B cell (primary cell): ENCODE results near the gene HOXB3. TPM values are rescaled to one million over a fixed set of nuclear protein-coding genes. Genes with fewer than 3 reads are reported as not detected.

Experiments
- ATAC-seq: fragments of 200-7000 bp; cut with Tn5 transposase; one replicate; pipeline ENCODE4 v1.10.0; 2021; ENCODE audit warnings: low read depth, mild to moderate bottlenecking, moderate number of reproducible peaks, moderate library complexity
- CTCF ChIA-PET: fragments of 350-600 bp; sonication (Branson Sonifier 250); formaldehyde crosslinking; loops from one replicate; lab custom pipeline; 2021; ENCODE audit warnings: antibody characterized with exemption, inconsistent platforms; lab: Charles Lee
- POLR2A ChIA-PET: fragments of 350-600 bp; sonication (Branson Sonifier 250); formaldehyde crosslinking; loops from one replicate; lab custom pipeline; 2021; ENCODE audit warnings: antibody characterized with exemption; lab: Charles Lee
- DNase-seq: peaks from one replicate; pipeline ENCODE4 v3.0.0; 2013
- H2AFZ ChIP-seq: 2 replicates; pipeline ENCODE4 v1.6.1; 2012; ENCODE audit warnings: mild to moderate bottlenecking, low read depth, low read length; ENCODE audit not compliant: insufficient read depth, poor library complexity, severe bottlenecking
- H3K27ac ChIP-seq, 2 donors: 1 replicate in 1 of 2; 2 replicates in 1 of 2; pipeline ENCODE4 v1.5.1; 2012 to 2013; ENCODE audit warnings: low read length in 2 of 2, mild to moderate bottlenecking in 2 of 2, moderate library complexity in 1 of 2
- H3K27me3 ChIP-seq, 4 experiments: fragments of 200-600 bp in 1 of 4; sonication (generic) in 1 of 4; replicated peaks in 1 of 4; 1 replicate in 2 of 4; 2 replicates in 2 of 4; pipeline versions ENCODE4 v1.6.1 to v1.7.0; 2013 to 2016; ENCODE audit warnings: low read length in 3 of 4, mild to moderate bottlenecking in 2 of 4, mixed read lengths in 1 of 4, moderate library complexity in 1 of 4; ENCODE audit not compliant: insufficient read depth in 4 of 4, control insufficient read depth in 3 of 4; ENCODE audit errors: control extremely low read depth in 1 of 4
- H3K36me3 ChIP-seq, 2 experiments: replicated peaks in 1 of 2; 1 replicate in 1 of 2; 2 replicates in 1 of 2; pipeline versions ENCODE4 v1.6.1 to v1.7.1; 2013; ENCODE audit warnings: low read length in 1 of 2; ENCODE audit not compliant: insufficient read depth in 2 of 2, control insufficient read depth in 1 of 2; ENCODE audit errors: control extremely low read depth in 1 of 2, extremely low read depth in 1 of 2
- H3K4me1 ChIP-seq, 2 donors: fragments of 200-600 bp in 1 of 2; sonication (generic) in 1 of 2; 1 replicate in 1 of 2; 2 replicates in 1 of 2; pipeline versions ENCODE4 v1.5.1 to v1.6.1; 2013 to 2017; ENCODE audit warnings: low read length in 2 of 2; ENCODE audit not compliant: control insufficient read depth in 2 of 2, insufficient read depth in 2 of 2
- H3K4me2 ChIP-seq: replicated peaks from 2 replicates; pipeline ENCODE3; 2012; ENCODE audit warnings: mild to moderate bottlenecking, low read depth, low read length; ENCODE audit not compliant: poor library complexity, severe bottlenecking
- H3K4me3 ChIP-seq, 5 experiments: fragments of 200-600 bp in 1 of 5; sonication (generic) in 1 of 5; 1 replicate in 3 of 5; 2 replicates in 2 of 5; pipeline versions ENCODE4 v1.5.1 to v1.7.0; 2011 to 2016; ENCODE audit warnings: low read length in 4 of 5, mild to moderate bottlenecking in 4 of 5, low read depth in 2 of 5, control low read depth in 1 of 5, moderate library complexity in 1 of 5; ENCODE audit not compliant: insufficient read depth in 1 of 5; ENCODE audit errors: control extremely low read depth in 1 of 5, extremely low read depth in 1 of 5
- H3K79me2 ChIP-seq: fragments of 200-600 bp; sonication (generic); one replicate; pipeline ENCODE4 v1.6.0; 2016; ENCODE audit warnings: low read length; ENCODE audit not compliant: control insufficient read depth, insufficient read depth
- H3K9ac ChIP-seq: fragments of 200-600 bp; sonication (generic); 2 replicates; pipeline ENCODE4 v1.6.1; 2017; ENCODE audit warnings: mild to moderate bottlenecking, low read length, moderate library complexity
- H3K9me3 ChIP-seq, 3 donors: one replicate each; pipeline versions ENCODE4 v1.6.1 to v1.7.1; 2013; ENCODE audit warnings: low read length in 2 of 3; ENCODE audit not compliant: control insufficient read depth in 2 of 3, insufficient read depth in 1 of 3; ENCODE audit errors: control extremely low read depth in 1 of 3
- H4K20me1 ChIP-seq: 2 replicates; pipeline ENCODE4 v1.6.0; 2012; ENCODE audit warnings: mild to moderate bottlenecking, low read length; ENCODE audit not compliant: insufficient read depth, control insufficient read depth, poor library complexity, severe bottlenecking
- H3K27ac Mint-ChIP-seq: one replicate; pipeline ENCODE4 v1.8.0; 2021; ENCODE audit warnings: mixed read lengths
- H3K27me3 Mint-ChIP-seq: one replicate; pipeline ENCODE4 v1.8.0; 2021; ENCODE audit warnings: mixed read lengths
- H3K4me1 Mint-ChIP-seq: one replicate; pipeline ENCODE4 v1.8.0; 2021; ENCODE audit warnings: mixed read lengths
- H3K4me3 Mint-ChIP-seq: one replicate; pipeline ENCODE4 v1.8.0; 2021; ENCODE audit warnings: mixed read lengths
- H3K9me3 Mint-ChIP-seq: one replicate; pipeline ENCODE4 v1.8.0; 2022; ENCODE audit warnings: mixed read lengths; ENCODE audit not compliant: insufficient read depth
- CTCF ChIP-seq: fragments of 200-600 bp; IDR thresholded peaks from one replicate; pipeline ENCODE4 v1.8.0; 2022; ENCODE audit warnings: antibody characterized with exemption, mild to moderate bottlenecking
- EZH2 ChIP-seq: IDR thresholded peaks from 2 replicates; pipeline ENCODE4 v1.6.1; 2012; ENCODE audit warnings: borderline replicate concordance, low read depth, mild to moderate bottlenecking, moderate library complexity, low read length; ENCODE audit not compliant: insufficient read depth, poor library complexity, severe bottlenecking
- WGBS: methylation state at CpG from one replicate; pipeline ENCODE4 v1.1.5; 2013; ENCODE audit warnings: missing lambda C conversion rate; ENCODE audit not compliant: insufficient coverage; 5-methylcytosine and 5-hydroxymethylcytosine counted together
- intact Hi-C: fragments of 100-400 bp; cut with micrococcal nuclease; formaldehyde crosslinking; loops from one replicate; pipeline ENCODE4 v1.10.0; 2022
- polyA plus RNA-seq: library from polyadenylated mRNA; depleted of rRNA; stranded (reverse); fragments of >200 nt; gene quantifications from 2 replicates; pipeline ENCODE4 v1.2.3, GENCODE V29; 2012
- total RNA-seq, 2 donors: library from RNA; stranded (reverse); fragments of 120-200 nt in 1 of 2; gene quantifications; 1 replicate in 1 of 2; 2 replicates in 1 of 2; pipeline versions ENCODE4 v1.2.3 to v1.2.4, GENCODE V29; 2013 to 2022

HOXB3 gene
- total and polyA plus RNA-seq, 2 donors (not counting 1 experiment from before 2014, with no cell fraction given): 3.0 to 4.0 TPM

DNA sequence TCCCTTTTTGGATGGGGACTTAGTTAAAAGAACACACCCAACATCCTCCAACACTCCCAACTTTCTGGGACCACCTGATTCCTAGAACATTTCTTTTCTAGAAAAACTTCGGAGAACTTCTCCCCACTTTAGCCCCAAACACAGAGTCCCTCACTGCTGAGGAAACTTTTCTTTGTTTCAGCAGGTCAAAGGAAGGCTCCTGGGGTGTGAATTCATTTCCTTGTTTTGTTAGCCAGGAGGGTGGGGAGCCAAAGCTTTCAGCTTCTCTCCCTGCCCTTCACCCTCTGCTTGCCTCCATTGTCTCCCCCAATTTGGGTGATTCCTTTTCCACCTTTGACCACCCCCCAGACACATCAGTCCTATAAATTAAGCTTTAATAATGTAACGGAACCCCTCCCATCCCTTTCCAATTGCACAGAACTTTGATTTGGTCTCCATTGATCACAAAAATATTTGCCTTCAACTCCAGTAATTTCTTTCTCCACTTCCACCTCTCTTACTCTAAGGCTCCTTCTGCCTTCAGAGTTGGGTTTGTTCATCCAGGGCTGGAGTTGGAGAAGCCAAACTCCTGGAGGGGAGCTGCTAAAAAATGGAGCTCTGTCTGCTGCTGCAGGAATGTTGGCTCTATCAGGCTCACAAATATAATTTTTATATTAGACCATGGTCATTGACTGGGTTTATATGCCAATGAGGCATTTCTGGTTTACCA, 22.2 kb downstream of the HOXB3 start:
- H3K9me3 ChIP-seq: peaks cover 0 to 6% (median 0%) of the 10 kb centered on the region in 3 donors
- POLR2A ChIA-PET: no interaction called here
- H3K9me3 Mint-ChIP-seq: no peaks in the 10 kb centered on the region

More for the DNA sequence above, 22.2 kb downstream of the HOXB3 start:
- H3K4me1 Mint-ChIP-seq: peaks cover 9% of the 10 kb centered on the region
- H3K4me3 Mint-ChIP-seq: no peak overlapping the region
- no peak for TF ChIP-seq EZH2
- no peak for TF ChIP-seq CTCF
- Histone ChIP-seq H3K4me3 (no peak overlapping the region), H3K36me3 (no peaks in the 10 kb centered on the region), H3K4me1 (peaks cover 5 to 8% of the 10 kb centered on the region in 2 donors), H3K27ac (no peak overlapping the region), H3K79me2 (no peaks in the 10 kb centered on the region), H3K9ac (no peak overlapping the region), H3K27me3 (peaks cover 0 to 69% (median 25%) of the 10 kb centered on the region in 4 experiments), H2AFZ (no peak overlapping the region), H4K20me1 (no peaks in the 10 kb centered on the region), H3K4me2 (no peak overlapping the region)
- intact Hi-C loops: no loop called here
- ATAC-seq (no peak), DNase-seq (no peak)
- peaks cover 20% of the 10 kb centered on the region for H3K27me3 Mint-ChIP-seq
- no peak overlapping the region for H3K27ac Mint-ChIP-seq
- CTCF ChIA-PET: interaction anchor here (1.3 kb wide), 1 partner anchor 216 kb away, joined by 3 read pairs; no protein-coding TSS in a partner anchor
- WGBS: 100% methylated on average over 1 of the region's 2 CpGs
